DOHH2 (cell line): ENCODE measurements around the gene IQCC.

Experiments used
- H3F3A ChIP-seq: fragments of 200-600 bp; sonication (generic), shearing (Covaris generic); 2 replicates; pipeline ENCODE4 v1.6.0; 2016; ENCODE audit warnings: antibody characterized with exemption, mild to moderate bottlenecking; ENCODE audit not compliant: control insufficient read depth, insufficient read depth
- H3K27ac ChIP-seq: fragments of 200-600 bp; sonication (generic); 2 replicates; pipeline ENCODE4 v1.5.1; 2014; ENCODE audit warnings: low read depth, mild to moderate bottlenecking, low read length, moderate library complexity
- H3K27me3 ChIP-seq: fragments of 200-600 bp; sonication (generic); 2 replicates; pipeline ENCODE4 v1.6.1; 2014; ENCODE audit warnings: mild to moderate bottlenecking, low read length, mixed read lengths; ENCODE audit not compliant: control insufficient read depth
- H3K36me3 ChIP-seq: fragments of 200-600 bp; sonication (generic); 2 replicates; pipeline ENCODE4 v1.6.1; 2014; ENCODE audit warnings: mild to moderate bottlenecking, low read length, moderate library complexity, mixed read lengths; ENCODE audit not compliant: control insufficient read depth
- H3K4me1 ChIP-seq: fragments of 200-600 bp; sonication (generic); 2 replicates; pipeline ENCODE4 v1.6.1; 2014; ENCODE audit warnings: mild to moderate bottlenecking, low read length, mixed read lengths; ENCODE audit not compliant: control insufficient read depth
- H3K4me2 ChIP-seq: fragments of 200-600 bp; sonication (generic); 2 replicates; pipeline ENCODE4 v1.6.0; 2014; ENCODE audit warnings: mild to moderate bottlenecking, low read length, moderate library complexity
- H3K4me3 ChIP-seq: fragments of 200-600 bp; sonication (generic); 2 replicates; pipeline ENCODE4 v1.5.1; 2014; ENCODE audit warnings: mild to moderate bottlenecking, low read length, mixed read lengths
- H3K79me2 ChIP-seq: fragments of 200-600 bp; sonication (generic); 2 replicates; pipeline ENCODE4 v1.6.1; 2014; ENCODE audit warnings: mild to moderate bottlenecking, low read length, mixed read lengths; ENCODE audit not compliant: control insufficient read depth
- H3K9me2 ChIP-seq: fragments of 200-600 bp; sonication (generic); replicated peaks from 2 replicates; pipeline ENCODE4 v1.6.1; 2014; ENCODE audit warnings: mild to moderate bottlenecking, low read length, mixed read lengths; ENCODE audit not compliant: control insufficient read depth
- H3K9me3 ChIP-seq: fragments of 200-600 bp; sonication (generic); 2 replicates; pipeline ENCODE4 v1.6.1; 2014; ENCODE audit warnings: antibody characterized with exemption, low read length, mixed read lengths; ENCODE audit not compliant: control insufficient read depth, insufficient read depth
- H4K20me1 ChIP-seq: fragments of 200-600 bp; sonication (generic); 2 replicates; pipeline ENCODE4 v1.6.0; 2014; ENCODE audit warnings: low read depth, mild to moderate bottlenecking, antibody characterized with exemption, low read length, moderate library complexity; ENCODE audit not compliant: control insufficient read depth, insufficient read depth
- CTCF ChIP-seq: fragments of 200-600 bp; sonication (generic); IDR thresholded peaks from one replicate; pipeline ENCODE4 v1.5.1; 2014; ENCODE audit warnings: antibody characterized with exemption, mild to moderate bottlenecking, low read depth, low read length; ENCODE audit not compliant: poor library complexity, severe bottlenecking
- EZH2phosphoT487 ChIP-seq: fragments of 200-600 bp; sonication (generic); IDR thresholded peaks from 2 replicates; pipeline ENCODE4 v1.6.1; 2017; ENCODE audit warnings: borderline replicate concordance, mild to moderate bottlenecking, antibody characterized with exemption, low read length, moderate library complexity, mixed read lengths

The IQCC gene

GRCh38 chr1:32195531-32195930, 9.9 kb upstream of the IQCC start:
- Histone ChIP-seq H3K27ac (no peak overlapping the region), H3K36me3 (peaks cover 78% of the 10 kb centered on the region), H4K20me1 (no peaks in the 10 kb centered on the region), H3K79me2 (no peaks in the 10 kb centered on the region), H3K4me2 (no peak overlapping the region), H3K4me3 (no peak overlapping the region), H3K27me3 (no peaks in the 10 kb centered on the region), H3K4me1 (peaks cover 17% of the 10 kb centered on the region), H3K9me2 (no peaks in the 10 kb centered on the region), H3F3A (peaks cover 9% of the 10 kb centered on the region; the same call in 1 of the 2 replicates), H3K9me3 (no peaks in the 10 kb centered on the region)
- TF ChIP-seq CTCF (no peak), EZH2phosphoT487 (no peak)

GRCh38 chr1:32195972-32196823, 9.3 kb upstream of the IQCC start:
- peaks cover 22% of the 10 kb centered on the region for H3K4me1 ChIP-seq
- no peaks in the 10 kb centered on the region for H4K20me1 ChIP-seq
- no peaks in the 10 kb centered on the region for H3K9me3 ChIP-seq
- peaks cover 73% of the 10 kb centered on the region for H3K36me3 ChIP-seq
- H3K9me2 ChIP-seq: no peaks in the 10 kb centered on the region
- no peak overlapping the region for H3K27ac ChIP-seq
- TF ChIP-seq CTCF (no peak), EZH2phosphoT487 (no peak)
- no peak overlapping the region for H3K4me2 ChIP-seq
- H3K79me2 ChIP-seq: no peaks in the 10 kb centered on the region
- H3F3A ChIP-seq: peaks cover 9% of the 10 kb centered on the region; the same call in 1 of the 2 replicates
- no peaks in the 10 kb centered on the region for H3K27me3 ChIP-seq
- H3K4me3 ChIP-seq: no peak overlapping the region

GRCh38 chr1:32197074-32197473, 8.4 kb upstream of the IQCC start:
- no peaks in the 10 kb centered on the region for H3K79me2 ChIP-seq
- H3K36me3 ChIP-seq: peaks cover 64% of the 10 kb centered on the region
- no peak overlapping the region for H3K4me2 ChIP-seq
- H3K9me3 ChIP-seq: no peaks in the 10 kb centered on the region
- H3F3A ChIP-seq: peaks cover 9% of the 10 kb centered on the region; the same call in 1 of the 2 replicates
- H3K4me1 ChIP-seq: peaks cover 31% of the 10 kb centered on the region
- H3K9me2 ChIP-seq: no peaks in the 10 kb centered on the region
- H3K27me3 ChIP-seq: no peaks in the 10 kb centered on the region
- H4K20me1 ChIP-seq: no peaks in the 10 kb centered on the region
- no peak overlapping the region for H3K27ac ChIP-seq
- no peak overlapping the region for H3K4me3 ChIP-seq
- no peak for TF ChIP-seq EZH2phosphoT487
- TF ChIP-seq CTCF: no peak
